Urinary bladder (tissue), 4 donors: Measurements from ENCODE around the gene CHMP5. TPM values are rescaled to one million over a fixed set of nuclear protein-coding genes. Genes with fewer than 3 reads are reported as not detected.
"Not testable (repeated sequence)": the region's sequence is repeated elsewhere in the genome, so short reads cannot be mapped to it uniquely, and the experiment has no call there.

ENCODE experiments used
- DNase-seq: peaks from one replicate; pipeline ENCODE4 v3.0.0-alpha.2; 2015; ENCODE audit errors: extremely low spot score
- H3K27ac ChIP-seq: one replicate; pipeline ENCODE4 v1.5.1; 2013; ENCODE audit warnings: low read depth, mild to moderate bottlenecking, moderate library complexity
- H3K36me3 ChIP-seq: one replicate; pipeline ENCODE4 v1.6.1; 2013; ENCODE audit warnings: mild to moderate bottlenecking, moderate library complexity; ENCODE audit not compliant: insufficient read depth
- H3K4me1 ChIP-seq: one replicate; pipeline ENCODE4 v1.6.1; 2013; ENCODE audit warnings: mild to moderate bottlenecking, moderate library complexity; ENCODE audit not compliant: insufficient read depth
- H3K4me3 ChIP-seq: one replicate; pipeline ENCODE4 v1.5.1; 2013; ENCODE audit warnings: low read depth, low read length
- WGBS: extraction: QIAGEN DNeasy Blood & Tissue Kit; methylation state at CpG from one replicate; pipeline ENCODE4 v1.1.7; 2013; 5-methylcytosine and 5-hydroxymethylcytosine counted together
- polyA plus RNA-seq: library from polyadenylated mRNA; stranded (reverse); fragments of 200-250 nt; gene quantifications from one replicate; pipeline ENCODE4 v1.2.3, GENCODE V29; 2013
- total RNA-seq: library from RNA; depleted of rRNA; stranded (reverse); fragments of >200 nt; gene quantifications from one replicate; pipeline ENCODE4 v1.2.3, GENCODE V29; 2014
- donor health status: healthy with polysubstance abuse.
- donor health status: healthy.

Gene CHMP5
- total and polyA plus RNA-seq, 2 donors, result 76.9 to 79.6 TPM

GRCh38 chr9:33294670-33295432, 30.0 kb downstream of the CHMP5 start:
- H3K36me3 ChIP-seq, result peaks cover 5% of the 10 kb centered on the region
- WGBS, result 90% methylated on average over 12 of the region's 12 CpGs
- H3K27ac ChIP-seq, result no peak overlapping the region
- no peaks in the 10 kb centered on the region for H3K4me1 ChIP-seq
- DNase-seq, result no peak
- no peak overlapping the region for H3K4me3 ChIP-seq

- Histone ChIP-seq H3K4me1 (no peaks in the 10 kb centered on the region), H3K36me3 (peaks cover 5% of the 10 kb centered on the region), H3K4me3 (no peak overlapping the region), H3K27ac (no peak overlapping the region)
- DNase-seq, result no peak
- WGBS, result 92% methylated on average over 2 of the region's 2 CpGs
Observed at GRCh38 chr9:33295571-33295970, 30.7 kb downstream of the CHMP5 start.

GRCh38 chr9:33297432-33297831, 32.6 kb downstream of the CHMP5 start:
- Histone ChIP-seq H3K36me3 (peaks cover 5% of the 10 kb centered on the region), H3K4me1 (no peaks in the 10 kb centered on the region), H3K4me3 (no peak overlapping the region), H3K27ac (no peak overlapping the region)
- 81% methylated on average over 1 of the region's 1 CpG for WGBS
- DNase-seq, result no peak

- Histone ChIP-seq H3K4me1 (no peaks in the 10 kb centered on the region), H3K36me3 (peaks cover 3% of the 10 kb centered on the region), H3K4me3 (no peak overlapping the region), H3K27ac (no peak overlapping the region)
- 77% methylated on average over 2 of the region's 2 CpGs for WGBS
- DNase-seq, result no peak
Observed at GRCh38 chr9:33300546-33300945, 35.7 kb downstream of the CHMP5 start.

GRCh38 chr9:33304362-33304761, 39.5 kb downstream of the CHMP5 start:
- 91% methylated on average over 1 of the region's 1 CpG for WGBS
- Histone ChIP-seq H3K4me1 (no peaks in the 10 kb centered on the region), H3K27ac (no peak overlapping the region), H3K4me3 (no peak overlapping the region), H3K36me3 (peaks cover 7% of the 10 kb centered on the region)
- DNase-seq, result no peak

- peaks cover 12% of the 10 kb centered on the region for H3K36me3 ChIP-seq
- 81% methylated on average over 3 of the region's 3 CpGs for WGBS
Observed at GRCh38 chr9:33306037-33306436, 41.2 kb downstream of the CHMP5 start.

GRCh38 chr9:33307067-33307466, 42.2 kb downstream of the CHMP5 start:
- DNase-seq, result no peak
- Histone ChIP-seq H3K4me3 (no peak overlapping the region), H3K4me1 (no peaks in the 10 kb centered on the region), H3K27ac (no peak overlapping the region), H3K36me3 (peaks cover 12% of the 10 kb centered on the region)
- 91% methylated on average over 1 of the region's 1 CpG for WGBS

More at GRCh38 chr9:33306037-33306436, 41.2 kb downstream of the CHMP5 start:
- DNase-seq, result no peak
- no peak overlapping the region for H3K4me3 ChIP-seq
- no peak overlapping the region for H3K27ac ChIP-seq
- no peaks in the 10 kb centered on the region for H3K4me1 ChIP-seq

- H3K4me3 ChIP-seq, result no peak overlapping the region
- DNase-seq, result no peak
- H3K36me3 ChIP-seq, result peaks cover 15% of the 10 kb centered on the region
- WGBS, result 83% methylated on average over 1 of the region's 1 CpG
- H3K4me1 ChIP-seq, result no peaks in the 10 kb centered on the region
- no peak overlapping the region for H3K27ac ChIP-seq
Observed at GRCh38 chr9:33309903-33310302, 45.1 kb downstream of the CHMP5 start.

- Histone ChIP-seq H3K27ac (no peak overlapping the region), H3K4me1 (no peaks in the 10 kb centered on the region), H3K36me3 (peaks cover 15% of the 10 kb centered on the region), H3K4me3 (no peak overlapping the region)
- WGBS, result 82% methylated on average over 2 of the region's 2 CpGs
- DNase-seq, result no peak
Observed at GRCh38 chr9:33310748-33311147, 45.9 kb downstream of the CHMP5 start.

GRCh38 chr9:33311953-33312352, 47.1 kb downstream of the CHMP5 start:
- no peak overlapping the region for H3K27ac ChIP-seq
- no peak for DNase-seq
- 90% methylated on average over 2 of the region's 2 CpGs for WGBS
- H3K36me3 ChIP-seq, result peaks cover 15% of the 10 kb centered on the region
- no peaks in the 10 kb centered on the region for H3K4me1 ChIP-seq
- no peak overlapping the region for H3K4me3 ChIP-seq

- WGBS, result 82% methylated on average over 5 of the region's 5 CpGs
- no peak for DNase-seq
- Histone ChIP-seq H3K4me3 (no peak overlapping the region), H3K36me3 (peaks cover 6% of the 10 kb centered on the region), H3K27ac (no peak overlapping the region), H3K4me1 (no peaks in the 10 kb centered on the region)
Observed at GRCh38 chr9:33315371-33315770, 50.5 kb downstream of the CHMP5 start.

GRCh38 chr9:33317136-33317535, 52.3 kb downstream of the CHMP5 start:
- H3K36me3 ChIP-seq, H3K4me1 ChIP-seq, H3K4me3 ChIP-seq, DNase-seq, H3K27ac ChIP-seq: not testable (repeated sequence)
- 95% methylated on average over 3 of the region's 3 CpGs for WGBS

- H3K27ac ChIP-seq, result no peak overlapping the region
Observed at GRCh38 chr9:33318225-33318624, 53.4 kb downstream of the CHMP5 start.

GRCh38 chr9:33318781-33319180, 53.9 kb downstream of the CHMP5 start:
- WGBS, result 93% methylated on average over 8 of the region's 8 CpGs

More at GRCh38 chr9:33318225-33318624, 53.4 kb downstream of the CHMP5 start:
- Histone ChIP-seq H3K4me3 (no peak overlapping the region), H3K36me3 (peaks cover 4% of the 10 kb centered on the region), H3K4me1 (no peaks in the 10 kb centered on the region)
- WGBS, result 72% methylated on average over 3 of the region's 3 CpGs
- DNase-seq, result no peak

More at GRCh38 chr9:33318781-33319180, 53.9 kb downstream of the CHMP5 start:
- H3K4me3 ChIP-seq, result no peak overlapping the region
- no peak for DNase-seq
- no peak overlapping the region for H3K27ac ChIP-seq
- no peaks in the 10 kb centered on the region for H3K4me1 ChIP-seq
- H3K36me3 ChIP-seq, result no peaks in the 10 kb centered on the region
